GM12872 (cell line): ENCODE data around the gene STX7.

Source experiments
- CTCF ChIP-seq: IDR thresholded peaks from 3 replicates; pipeline ENCODE4 v1.5.1; 2011; ENCODE audit warnings: low read depth, mild to moderate bottlenecking, low read length, moderate library complexity; ENCODE audit not compliant: insufficient read depth

Gene STX7

GRCh38 chr6:132483779-132484679 is 28.9 kb downstream of the STX7 start:
- peak; percentile 42; the same call in 2 of the 3 replicates for TF ChIP-seq CTCF

GRCh38 chr6:132482581-132482980 is 30.3 kb downstream of the STX7 start:
- no peak for TF ChIP-seq CTCF

GRCh38 chr6:132481189-132481588 is 31.7 kb downstream of the STX7 start:
- no peak for TF ChIP-seq CTCF

- TF ChIP-seq CTCF, result no peak
These were observed 33.8 kb downstream of the STX7 start for GRCh38 chr6:132479131-132479530.

GRCh38 chr6:132478674-132479073 is 34.2 kb downstream of the STX7 start:
- TF ChIP-seq CTCF, result no peak

GRCh38 chr6:132478266-132478665 is 34.6 kb downstream of the STX7 start:
- TF ChIP-seq CTCF, result no peak

- TF ChIP-seq CTCF, result no peak
These were observed 36.2 kb downstream of the STX7 start for GRCh38 chr6:132476688-132477087.
